HUES64 (cell line): Measurements from ENCODE around the gene NYAP1.
A peak's percentile ranks its signal among the peaks of the same experiment; 100 is the strongest.
"Not testable (repeated sequence)": the region's sequence is repeated elsewhere in the genome, so short reads cannot be mapped to it uniquely, and the experiment has no call there.

Experiments used
- H3K27ac ChIP-seq: 2 replicates; pipeline ENCODE4 v1.7.0; 2013; ENCODE audit warnings: low read depth, low read length, inconsistent platforms
- H3K27me3 ChIP-seq: 2 replicates; pipeline ENCODE4 v1.6.1; 2013; ENCODE audit warnings: mild to moderate bottlenecking, low read length; ENCODE audit not compliant: insufficient read depth
- H3K36me3 ChIP-seq: 2 replicates; pipeline ENCODE4 v1.6.1; 2013; ENCODE audit warnings: mild to moderate bottlenecking, low read length; ENCODE audit not compliant: insufficient read depth
- H3K4me1 ChIP-seq: 2 replicates; pipeline ENCODE4 v1.6.1; 2013; ENCODE audit warnings: mild to moderate bottlenecking, low read length, moderate library complexity; ENCODE audit not compliant: insufficient read depth
- H3K4me3 ChIP-seq: 2 replicates; pipeline ENCODE4 v1.5.1; 2013; ENCODE audit warnings: mild to moderate bottlenecking, low read length, moderate library complexity
- H3K9ac ChIP-seq: 2 replicates; pipeline ENCODE4 v1.6.1; 2013; ENCODE audit warnings: mild to moderate bottlenecking, low read depth, low read length
- H3K9me3 ChIP-seq: 2 replicates; pipeline ENCODE4 v1.6.1; 2013; ENCODE audit warnings: low read depth, low read length; ENCODE audit not compliant: insufficient read depth
- WGBS: fragments of 150-250, 120-280 bp; methylation state at CpG from one replicate; pipeline ENCODE4 v1.1.7; 2013; ENCODE audit warnings: missing lambda C conversion rate; 5-methylcytosine and 5-hydroxymethylcytosine counted together

The NYAP1 gene

GRCh38 chr7:100519580-100519979, 35.9 kb downstream of the NYAP1 start:
- no peaks in the 10 kb centered on the region for H3K4me1 ChIP-seq
- H3K27ac ChIP-seq, result no peak overlapping the region
- no peaks in the 10 kb centered on the region for H3K27me3 ChIP-seq
- no peak overlapping the region for H3K9ac ChIP-seq
- H3K4me3 ChIP-seq, result no peak overlapping the region
- H3K36me3 ChIP-seq, result no peaks in the 10 kb centered on the region
- 94% methylated on average over 6 of the region's 6 CpGs for WGBS
- H3K9me3 ChIP-seq, result no peaks in the 10 kb centered on the region

DNA sequence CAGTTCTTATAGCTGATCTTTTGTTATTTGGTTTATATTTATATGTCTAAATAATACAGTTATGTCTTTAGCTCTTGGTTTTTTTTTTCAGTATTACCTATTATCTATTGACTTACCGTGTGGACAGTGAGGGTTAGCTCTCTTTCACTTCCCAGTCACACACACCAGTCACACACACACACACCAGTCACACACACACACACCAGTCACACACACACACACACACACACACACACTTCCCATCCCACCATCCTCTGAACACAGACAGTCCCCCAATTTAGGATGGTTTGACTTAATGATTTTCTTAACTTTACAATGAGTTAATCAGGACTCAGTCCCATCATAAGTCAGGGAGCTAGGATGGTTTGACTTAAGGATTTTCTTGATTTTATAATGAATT, 36.4 kb downstream of the NYAP1 start:
- no peaks in the 10 kb centered on the region for H3K36me3 ChIP-seq
- no peak overlapping the region for H3K4me3 ChIP-seq
- 71% methylated on average over 1 of the region's 1 CpG for WGBS
- H3K4me1 ChIP-seq, result no peaks in the 10 kb centered on the region
- no peak overlapping the region for H3K9ac ChIP-seq
- H3K9me3 ChIP-seq, result no peaks in the 10 kb centered on the region
- H3K27ac ChIP-seq, result no peak overlapping the region
- H3K27me3 ChIP-seq, result no peaks in the 10 kb centered on the region

GRCh38 chr7:100521076-100521475, 37.3 kb downstream of the NYAP1 start:
- no peak overlapping the region for H3K4me3 ChIP-seq
- H3K4me1 ChIP-seq, result no peaks in the 10 kb centered on the region
- H3K27me3 ChIP-seq, result no peaks in the 10 kb centered on the region
- 100% methylated on average over 1 of the region's 2 CpGs for WGBS
- H3K9me3 ChIP-seq, result no peaks in the 10 kb centered on the region
- no peaks in the 10 kb centered on the region for H3K36me3 ChIP-seq
- no peak overlapping the region for H3K9ac ChIP-seq
- H3K27ac ChIP-seq, result no peak overlapping the region

DNA sequence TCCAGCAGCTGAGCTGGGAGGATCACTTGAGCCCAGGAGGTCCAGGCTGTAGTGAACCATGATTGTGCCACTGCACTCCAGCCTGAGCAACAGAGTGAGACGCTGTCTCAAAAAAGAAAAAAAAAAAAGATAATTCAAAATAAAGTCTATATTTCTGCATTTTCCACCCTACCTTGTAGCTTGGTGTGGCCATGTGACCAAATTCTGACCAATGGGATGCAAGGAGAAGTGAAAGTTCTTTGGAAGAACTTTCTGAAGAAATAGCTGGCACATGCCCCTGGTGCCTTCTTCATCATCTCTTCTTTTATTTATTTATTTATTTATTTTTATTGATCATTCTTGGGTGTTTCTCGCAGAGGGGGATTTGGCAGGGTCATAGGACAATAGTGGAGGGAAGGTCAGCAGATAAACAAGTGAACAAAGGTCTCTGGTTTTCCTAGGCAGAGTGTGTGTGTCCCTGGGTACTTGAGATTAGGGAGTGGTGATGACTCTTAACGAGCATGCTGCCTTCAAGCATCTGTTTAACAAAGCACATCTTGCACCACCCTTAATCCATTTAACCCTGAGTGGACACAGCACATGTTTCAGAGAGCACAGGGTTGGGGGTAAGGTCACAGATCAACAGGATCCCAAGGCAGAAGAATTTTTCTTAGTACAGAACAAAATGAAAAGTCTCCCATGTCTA, 38.3 kb downstream of the NYAP1 start:
- not testable (repeated sequence) for H3K36me3 ChIP-seq, H3K4me1 ChIP-seq, H3K27ac ChIP-seq, H3K9ac ChIP-seq, H3K4me3 ChIP-seq, H3K9me3 ChIP-seq, H3K27me3 ChIP-seq
- no CpG with 5 or more reads among the region's 3 CpGs for WGBS

DNA sequence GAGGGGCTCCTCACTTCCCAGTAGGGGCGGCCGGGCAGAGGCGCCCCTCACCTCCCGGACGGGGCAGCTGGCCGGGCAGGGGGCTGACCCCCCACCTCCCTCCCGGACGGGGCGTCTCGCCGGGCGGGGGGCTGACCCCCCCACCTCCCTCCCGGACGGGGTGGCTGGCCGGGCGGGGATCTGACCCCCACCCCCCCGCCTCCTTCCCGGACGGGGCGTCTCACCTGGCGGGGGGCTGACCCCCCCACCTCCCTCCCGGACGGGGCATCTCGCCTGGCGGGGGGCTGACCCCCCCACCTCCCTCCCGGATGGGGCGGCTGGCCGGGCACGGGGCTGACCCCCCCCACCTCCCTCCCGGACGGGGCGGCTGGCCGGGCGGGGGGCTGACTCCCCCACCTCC, 39.5 kb downstream of the NYAP1 start:
- H3K4me1 ChIP-seq, H3K27ac ChIP-seq, H3K36me3 ChIP-seq, H3K27me3 ChIP-seq, H3K4me3 ChIP-seq, H3K9me3 ChIP-seq, H3K9ac ChIP-seq: not testable (repeated sequence)
- WGBS, result 91% methylated on average over 8 of the region's 34 CpGs

GRCh38 chr7:100528108-100528866, 44.6 kb downstream of the NYAP1 start:
- H3K9ac ChIP-seq, H3K27ac ChIP-seq, H3K9me3 ChIP-seq, H3K36me3 ChIP-seq, H3K4me3 ChIP-seq, H3K4me1 ChIP-seq, H3K27me3 ChIP-seq: not testable (repeated sequence)
- 94% methylated on average over 12 of the region's 12 CpGs for WGBS

- 95% methylated on average over 14 of the region's 14 CpGs for WGBS
- no peak overlapping the region for H3K4me3 ChIP-seq
- H3K4me1 ChIP-seq, result no peaks in the 10 kb centered on the region
- no peaks in the 10 kb centered on the region for H3K27me3 ChIP-seq
- H3K9ac ChIP-seq, result no peak overlapping the region
- H3K27ac ChIP-seq, result no peak overlapping the region
- H3K36me3 ChIP-seq, result no peaks in the 10 kb centered on the region
- no peaks in the 10 kb centered on the region for H3K9me3 ChIP-seq
Observed at GRCh38 chr7:100532165-100533022, 48.7 kb downstream of the NYAP1 start.

DNA sequence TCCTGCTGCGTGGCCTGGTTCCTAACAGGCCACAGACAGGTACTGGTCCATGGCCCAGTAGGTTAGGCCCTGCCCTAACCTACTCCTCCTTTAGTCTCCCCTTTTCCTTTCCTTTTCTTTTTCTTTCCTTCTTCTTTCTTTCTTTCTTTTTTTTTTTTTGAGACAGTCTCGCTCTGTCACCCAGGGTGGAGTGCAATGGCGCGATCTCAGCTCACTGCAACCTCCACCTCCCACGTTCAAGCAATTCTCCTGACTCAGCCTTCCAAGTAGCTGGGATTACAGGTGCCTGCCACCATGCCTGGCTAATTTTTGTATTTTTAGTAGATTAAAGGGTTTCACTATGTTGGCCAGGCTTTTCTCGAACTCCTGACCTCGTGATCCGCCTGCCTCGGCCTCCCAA, 52.3 kb downstream of the NYAP1 start:
- 94% methylated on average over 9 of the region's 9 CpGs for WGBS
- H3K9me3 ChIP-seq, H3K4me1 ChIP-seq, H3K36me3 ChIP-seq, H3K9ac ChIP-seq, H3K27me3 ChIP-seq, H3K4me3 ChIP-seq, H3K27ac ChIP-seq: not testable (repeated sequence)

- not testable (repeated sequence) for H3K4me1 ChIP-seq, H3K27ac ChIP-seq, H3K4me3 ChIP-seq, H3K36me3 ChIP-seq, H3K27me3 ChIP-seq, H3K9ac ChIP-seq, H3K9me3 ChIP-seq
- WGBS, result 88% methylated on average over 2 of the region's 2 CpGs
Observed at GRCh38 chr7:100536695-100537094, 53.0 kb downstream of the NYAP1 start.

DNA sequence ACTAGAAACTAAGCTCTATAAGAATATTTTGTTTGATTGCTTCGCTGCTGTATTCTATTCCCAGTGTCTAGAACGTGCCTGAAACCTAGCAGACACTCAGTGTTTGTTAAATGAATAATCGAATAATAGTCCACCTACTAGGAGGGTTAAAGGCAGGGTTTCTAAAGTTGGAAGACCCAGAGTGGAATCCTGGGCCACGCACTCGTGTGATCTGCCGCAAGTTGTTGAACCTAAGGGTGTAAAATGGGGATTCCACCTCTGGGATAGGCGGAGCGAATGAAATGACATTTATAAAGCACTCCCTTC, 54.6 kb downstream of the NYAP1 start:
- no peaks in the 10 kb centered on the region for H3K36me3 ChIP-seq
- H3K4me1 ChIP-seq, result peaks cover 16% of the 10 kb centered on the region
- 19% methylated on average over 8 of the region's 8 CpGs for WGBS
- H3K27ac ChIP-seq, result no peak overlapping the region
- H3K9ac ChIP-seq, result no peak overlapping the region
- peaks cover 9% of the 10 kb centered on the region for H3K27me3 ChIP-seq
- H3K9me3 ChIP-seq, result no peaks in the 10 kb centered on the region
- H3K4me3 ChIP-seq, result peak overlapping the region; percentile 66

DNA sequence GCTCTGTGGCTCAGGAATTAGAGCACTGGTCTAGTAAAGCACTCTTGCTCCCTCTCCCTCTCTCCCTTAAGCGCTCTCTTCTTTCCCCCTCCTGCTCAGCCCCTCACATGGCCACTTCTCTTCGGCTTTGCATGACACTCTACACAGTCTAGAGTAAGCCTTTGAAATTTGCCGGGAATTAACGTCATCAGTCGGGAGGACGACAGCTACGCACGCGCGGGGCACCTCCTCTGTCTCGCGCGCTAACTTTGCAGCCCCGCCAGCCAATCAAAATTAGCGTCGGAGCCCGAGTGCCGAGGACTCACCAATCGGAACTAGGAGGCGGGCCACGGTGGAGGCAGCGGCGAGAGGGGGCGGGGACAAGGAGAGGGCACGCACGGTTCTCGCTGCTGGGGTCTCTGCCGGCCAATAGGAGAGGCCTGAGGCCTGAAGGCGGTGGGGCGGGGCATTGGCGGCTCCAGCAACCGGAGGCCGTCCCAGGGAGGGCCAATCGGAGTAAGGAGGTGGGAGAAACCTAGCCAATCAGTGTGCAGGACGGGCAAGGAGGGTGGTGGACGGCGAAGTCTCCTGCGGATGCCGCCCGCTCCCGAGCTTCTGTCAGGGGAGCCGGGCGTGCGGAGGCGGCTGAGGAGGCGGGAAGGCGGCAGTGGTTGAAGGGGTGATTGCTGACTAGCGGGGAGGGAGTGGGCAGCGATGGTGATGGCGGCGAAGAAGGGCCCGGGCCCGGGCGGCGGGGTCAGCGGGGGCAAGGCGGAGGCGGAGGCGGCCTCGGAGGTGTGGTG, 55.1 kb downstream of the NYAP1 start, which contains the start of gene AGFG2:
Gene AGFG2 (plus strand): TSS at position 550 of the 782 bp plus-strand sequence. CDS start 144 bp downstream, at position 694.
- WGBS, result 1% methylated on average over 60 of the region's 60 CpGs
- Histone ChIP-seq H3K36me3 (no peaks in the 10 kb centered on the region), H3K27ac (no peak within 1 kb of the TSS), H3K27me3 (peaks cover 9% of the 10 kb centered on the region), H3K4me3 (peak within 1 kb of the TSS; percentile 66), H3K4me1 (peaks cover 22% of the 10 kb centered on the region), H3K9me3 (no peaks in the 10 kb centered on the region), H3K9ac (no peak within 1 kb of the TSS)
